Prostate gland (tissue), 2 donors: Measurements from ENCODE around the gene EFCC1.

Source experiments
- CTCF ChIP-seq, 4 experiments: fragments of 200-600 bp in 2 of 4; fragments of 450-650 bp in 2 of 4; sonication (generic) in 2 of 4; IDR thresholded peaks; 1 replicate in 3 of 4; 2 replicates in 1 of 4; pipeline ENCODE4 v1.5.1; 2016 to 2019; ENCODE audit warnings: antibody characterized with exemption in 4 of 4, mild to moderate bottlenecking in 2 of 4, moderate library complexity in 2 of 4
- POLR2A ChIP-seq: fragments of 450-650 bp; IDR thresholded peaks from one replicate; pipeline ENCODE4 v1.6.1; 2016; ENCODE audit warnings: antibody characterized with exemption, mild to moderate bottlenecking

DNA sequence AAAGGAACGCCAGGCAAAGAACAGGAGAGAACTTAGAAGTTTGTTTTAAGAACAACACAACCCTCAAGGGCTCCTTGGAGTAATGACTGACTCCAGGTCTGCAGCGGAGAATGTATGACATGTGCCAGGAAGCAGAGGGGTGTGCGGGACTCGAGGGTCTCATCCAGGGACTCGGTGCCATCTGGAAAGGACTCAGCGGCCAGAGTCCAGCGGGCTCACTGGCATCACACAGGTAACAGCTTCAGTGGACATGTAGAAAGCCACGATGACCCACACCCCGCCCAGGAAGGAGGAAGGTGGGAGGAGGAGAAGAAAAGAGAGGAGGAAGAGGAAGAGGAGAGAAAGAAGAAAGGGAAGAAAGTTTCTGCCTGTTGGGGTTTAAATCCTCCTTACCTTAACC, 80.9 kb downstream of the EFCC1 start:
- TF ChIP-seq CTCF (IDR thresholded peaks at IDR 0.05) (no peak), POLR2A (no peak)
